ENCODE data around the gene VPS37C.

The VPS37C gene

GRCh38 chr11:61123775-61124571 lies 37.3 kb downstream of the VPS37C start:
- no peak for DNase-seq (ENCODE audit: low read depth in 1 of 2, low spot score in 1 of 2)
- no peak overlapping the region for H3K4me3 ChIP-seq (replicated peaks; ENCODE audit: insufficient read depth, low read length)
- no peaks in the 10 kb centered on the region for H3K27me3 ChIP-seq (ENCODE audit: insufficient read depth, poor library complexity, severe bottlenecking)
- TF ChIP-seq REST (IDR thresholded peaks at IDR 0.05; ENCODE audit: insufficient replicate concordance, low read depth) (no peak), SPI1 (IDR thresholded peaks at IDR 0.05; ENCODE audit: borderline replicate concordance, low read depth) (no peak), GABPA (IDR thresholded peaks at IDR 0.05; ENCODE audit: low read depth) (no peak), POLR2AphosphoS5 (IDR thresholded peaks at IDR 0.05; ENCODE audit: low read depth) (no peak), CTCF (IDR thresholded peaks at IDR 0.05; ENCODE audit: insufficient read depth, low read length) (no peak)
- H3K27ac ChIP-seq (replicated peaks): no peak overlapping the region

GRCh38 chr11:61122761-61123160 lies 38.5 kb downstream of the VPS37C start:
- Histone ChIP-seq H3K27ac (replicated peaks) (no peak overlapping the region), H3K4me3 (replicated peaks; ENCODE audit: insufficient read depth, low read length) (no peak overlapping the region), H3K27me3 (ENCODE audit: insufficient read depth, poor library complexity, severe bottlenecking) (no peaks in the 10 kb centered on the region)
- TF ChIP-seq POLR2AphosphoS5 (IDR thresholded peaks at IDR 0.05; ENCODE audit: low read depth) (no peak), REST (IDR thresholded peaks at IDR 0.05; ENCODE audit: insufficient replicate concordance, low read depth) (no peak), SPI1 (IDR thresholded peaks at IDR 0.05; ENCODE audit: borderline replicate concordance, low read depth) (no peak), CTCF (IDR thresholded peaks at IDR 0.05; ENCODE audit: insufficient read depth, low read length) (no peak), GABPA (IDR thresholded peaks at IDR 0.05; ENCODE audit: low read depth) (no peak)
- DNase-seq (ENCODE audit: low read depth in 1 of 2, low spot score in 1 of 2): no peak

GRCh38 chr11:61121917-61122316 lies 39.3 kb downstream of the VPS37C start:
- no peak for DNase-seq (ENCODE audit: low read depth in 1 of 2, low spot score in 1 of 2)
- TF ChIP-seq CTCF (IDR thresholded peaks at IDR 0.05; ENCODE audit: insufficient read depth, low read length) (no peak), SPI1 (IDR thresholded peaks at IDR 0.05; ENCODE audit: borderline replicate concordance, low read depth) (no peak), REST (IDR thresholded peaks at IDR 0.05; ENCODE audit: insufficient replicate concordance, low read depth) (no peak), POLR2AphosphoS5 (IDR thresholded peaks at IDR 0.05; ENCODE audit: low read depth) (no peak), GABPA (IDR thresholded peaks at IDR 0.05; ENCODE audit: low read depth) (no peak)
- no peaks in the 10 kb centered on the region for H3K27me3 ChIP-seq (ENCODE audit: insufficient read depth, poor library complexity, severe bottlenecking)
- no peak overlapping the region for H3K27ac ChIP-seq (replicated peaks)
- H3K4me3 ChIP-seq (replicated peaks; ENCODE audit: insufficient read depth, low read length): no peak overlapping the region

Data from HL-60 (cell line).